Stomach (tissue), 9 donors: ENCODE data around the gene ITPR2. TPM values are rescaled to one million over a fixed set of nuclear protein-coding genes. Genes with fewer than 3 reads are reported as not detected.

ENCODE experiments used
- DNase-seq, 2 donors: peaks; one replicate each; pipeline versions ENCODE4 v3.0.0 to v3.0.0-alpha.2; 2013 to 2019
- H3K27ac ChIP-seq, 5 donors: fragments of 200-600 bp in 4 of 5; sonication (generic) in 4 of 5; one replicate each; pipeline ENCODE4 v1.5.1; 2013 to 2019; ENCODE audit warnings: mild to moderate bottlenecking in 1 of 5, moderate library complexity in 1 of 5
- H3K27me3 ChIP-seq, 3 donors: fragments of 200-600 bp; sonication (generic); one replicate each; pipeline ENCODE4 v1.5.1; 2017 to 2019; ENCODE audit warnings: mixed run types in 1 of 3
- H3K36me3 ChIP-seq, 4 donors: fragments of 200-600 bp; sonication (generic); 1 replicate in 3 of 4; 2 replicates in 1 of 4; pipeline ENCODE4 v1.5.1; 2016 to 2019
- H3K4me1 ChIP-seq, 4 donors: fragments of 200-600 bp; sonication (generic); one replicate each; pipeline ENCODE4 v1.5.1; 2016 to 2019
- H3K4me3 ChIP-seq, 4 donors: fragments of 200-600 bp; sonication (generic) in 3 of 4; one replicate each; pipeline ENCODE4 v1.5.1; 2016 to 2019; ENCODE audit warnings: mild to moderate bottlenecking in 1 of 4
- H3K9me3 ChIP-seq, 4 donors: fragments of 200-600 bp; sonication (generic); one replicate each; pipeline ENCODE4 v1.5.1; 2016 to 2019
- EP300 ChIP-seq: sonication (generic); formaldehyde crosslinking; IDR thresholded peaks from one replicate; pipeline ENCODE4 v1.6.1; 2017; ENCODE audit warnings: antibody characterized with exemption
- POLR2A ChIP-seq, 4 donors: fragments of 450-650 bp; IDR thresholded peaks; one replicate each; pipeline ENCODE4 v1.6.1; 2016; ENCODE audit warnings: antibody characterized with exemption in 4 of 4, control low read depth in 2 of 4, mild to moderate bottlenecking in 1 of 4, moderate library complexity in 1 of 4
- POLR2AphosphoS5 ChIP-seq, 3 donors: sonication (generic); formaldehyde crosslinking; IDR thresholded peaks; one replicate each; pipeline ENCODE4 v1.6.1; 2016; ENCODE audit warnings: antibody characterized with exemption in 3 of 3
- WGBS, 5 donors: extraction: QIAGEN DNeasy Blood & Tissue Kit in 3 of 5; methylation state at CpG; one replicate each; pipeline versions ENCODE4 v1.1.5 to v1.1.7; 2013 to 2018; 5-methylcytosine and 5-hydroxymethylcytosine counted together
- intact Hi-C: fragments of 100-400 bp; cut with DNase I; formaldehyde crosslinking; loops from one replicate; pipeline ENCODE4 v1.15.1; 2023; ENCODE audit warnings: low total_unique reads
- polyA plus RNA-seq, 3 donors: library from polyadenylated mRNA; stranded (reverse); fragments of 200-250 nt; gene quantifications; one replicate each; pipeline ENCODE4 v1.2.3, GENCODE V29; 2013
- total RNA-seq, 5 donors: library from RNA; depleted of rRNA; stranded (reverse); fragments of >200 nt; gene quantifications; one replicate each; pipeline versions ENCODE4 v1.1.0 to v1.2.3, GENCODE V29; 2014 to 2016
- TF ChIP-seq, protein P1 (sequence below), 7 experiments: fragments of 450-650 bp in 4 of 7; fragments of 200-600 bp in 3 of 7; sonication (generic) in 3 of 7; IDR thresholded peaks; one replicate each; pipeline ENCODE4 v1.5.1; 2016 to 2019; ENCODE audit warnings: antibody characterized with exemption in 7 of 7, control low read depth in 2 of 7, mild to moderate bottlenecking in 1 of 7
- donor health status: healthy with polysubstance abuse.
- donor health status: Bipolar disorder and iron deficiency.
- donor health status: healthy.

The ITPR2 gene
- total and polyA plus RNA-seq, 8 donors: 1.4 to 172 (median 23.4) TPM

DNA sequence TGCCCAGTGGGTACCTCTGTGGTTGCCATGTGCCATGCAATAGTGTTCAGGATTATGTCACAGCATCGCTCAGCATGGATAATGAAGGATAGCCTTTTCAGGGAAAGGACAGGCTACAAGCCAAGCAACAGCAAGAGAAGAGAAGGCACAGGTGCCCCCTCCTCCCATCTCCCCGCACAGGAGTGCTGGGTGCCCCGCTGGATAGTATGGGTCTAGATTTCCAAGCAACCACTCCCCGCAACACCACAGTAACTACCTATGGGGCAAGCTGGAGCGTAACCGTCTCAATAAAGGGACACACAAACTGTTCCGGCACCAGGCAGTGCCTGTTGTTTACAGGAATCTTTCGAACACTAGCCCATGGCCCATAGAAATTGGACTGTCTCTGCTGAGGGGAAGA lies 222.2 kb downstream of the ITPR2 start:
- no peak for DNase-seq
- WGBS, 5 donors: 96 to 99% (median 97%) methylated on average over 8 of the region's 8 CpGs
- no peak overlapping the region for H3K4me3 ChIP-seq
- H3K27ac ChIP-seq: no peak overlapping the region
- H3K4me1 ChIP-seq: no peaks in the 10 kb centered on the region
- intact Hi-C loops: no loop called here
- H3K27me3 ChIP-seq: no peaks in the 10 kb centered on the region
- TF ChIP-seq POLR2AphosphoS5 (IDR thresholded peaks at IDR 0.05): no peak
- no peak for TF ChIP-seq POLR2A (IDR thresholded peaks at IDR 0.05)
- TF ChIP-seq, protein P1, sequence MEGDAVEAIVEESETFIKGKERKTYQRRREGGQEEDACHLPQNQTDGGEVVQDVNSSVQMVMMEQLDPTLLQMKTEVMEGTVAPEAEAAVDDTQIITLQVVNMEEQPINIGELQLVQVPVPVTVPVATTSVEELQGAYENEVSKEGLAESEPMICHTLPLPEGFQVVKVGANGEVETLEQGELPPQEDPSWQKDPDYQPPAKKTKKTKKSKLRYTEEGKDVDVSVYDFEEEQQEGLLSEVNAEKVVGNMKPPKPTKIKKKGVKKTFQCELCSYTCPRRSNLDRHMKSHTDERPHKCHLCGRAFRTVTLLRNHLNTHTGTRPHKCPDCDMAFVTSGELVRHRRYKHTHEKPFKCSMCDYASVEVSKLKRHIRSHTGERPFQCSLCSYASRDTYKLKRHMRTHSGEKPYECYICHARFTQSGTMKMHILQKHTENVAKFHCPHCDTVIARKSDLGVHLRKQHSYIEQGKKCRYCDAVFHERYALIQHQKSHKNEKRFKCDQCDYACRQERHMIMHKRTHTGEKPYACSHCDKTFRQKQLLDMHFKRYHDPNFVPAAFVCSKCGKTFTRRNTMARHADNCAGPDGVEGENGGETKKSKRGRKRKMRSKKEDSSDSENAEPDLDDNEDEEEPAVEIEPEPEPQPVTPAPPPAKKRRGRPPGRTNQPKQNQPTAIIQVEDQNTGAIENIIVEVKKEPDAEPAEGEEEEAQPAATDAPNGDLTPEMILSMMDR (IDR thresholded peaks at IDR 0.05): no peak
- no peak for TF ChIP-seq EP300
- H3K9me3 ChIP-seq: no peaks in the 10 kb centered on the region
- no peaks in the 10 kb centered on the region for H3K36me3 ChIP-seq

DNA sequence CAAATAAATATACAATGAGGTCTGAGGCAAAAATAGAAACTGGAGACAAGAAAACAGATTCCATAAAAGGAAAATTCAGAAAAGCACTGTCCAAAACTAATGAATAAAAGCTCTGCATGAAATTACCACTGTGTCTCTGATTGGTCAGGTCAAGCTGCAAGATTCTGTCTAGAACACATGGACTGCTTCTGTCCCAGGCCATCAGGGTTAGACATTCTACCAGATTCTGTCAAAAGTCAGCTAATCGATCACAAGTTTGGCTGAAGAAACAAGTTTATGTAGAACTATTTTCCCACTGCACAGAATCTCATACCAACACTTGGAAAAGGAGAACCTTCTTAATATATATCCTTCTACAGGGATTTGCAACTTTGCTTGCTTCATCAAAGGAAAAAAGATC lies 223.0 kb downstream of the ITPR2 start:
- TF ChIP-seq EP300: no peak
- no peak for TF ChIP-seq POLR2A (IDR thresholded peaks at IDR 0.05)
- TF ChIP-seq, protein P1 (IDR thresholded peaks at IDR 0.05): no peak
- TF ChIP-seq POLR2AphosphoS5 (IDR thresholded peaks at IDR 0.05): no peak
- Histone ChIP-seq H3K36me3 (no peaks in the 10 kb centered on the region), H3K27me3 (no peaks in the 10 kb centered on the region), H3K9me3 (no peaks in the 10 kb centered on the region), H3K4me1 (no peaks in the 10 kb centered on the region), H3K4me3 (no peak overlapping the region), H3K27ac (no peak overlapping the region)
- 89 to 92% (median 90%) methylated on average over 1 of the region's 1 CpG for WGBS, 5 donors
- intact Hi-C loops: no loop called here
- DNase-seq: no peak

DNA sequence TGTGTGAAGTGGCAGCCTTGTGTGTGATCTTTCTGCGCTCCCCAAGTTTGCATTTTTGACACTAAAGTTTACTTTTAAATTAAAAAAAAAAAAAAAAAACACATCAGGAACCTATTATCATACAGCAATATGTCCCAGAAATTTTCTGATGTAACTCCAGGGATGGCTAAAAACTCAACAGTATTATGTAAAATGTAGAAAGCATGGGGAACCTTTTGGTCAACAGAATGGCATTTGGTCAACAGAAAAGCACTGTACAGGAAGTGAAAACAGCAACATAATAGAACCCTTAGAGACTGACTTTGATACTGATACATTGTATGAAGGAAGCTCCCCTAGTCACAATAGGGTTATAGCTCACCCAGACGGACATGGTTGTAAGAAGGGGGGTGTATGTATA lies 224.3 kb downstream of the ITPR2 start:
- H3K36me3 ChIP-seq: no peaks in the 10 kb centered on the region
- H3K4me1 ChIP-seq: no peaks in the 10 kb centered on the region
- 90 to 95% (median 93%) methylated on average over 2 of the region's 2 CpGs for WGBS, 5 donors
- no peaks in the 10 kb centered on the region for H3K27me3 ChIP-seq
- H3K27ac ChIP-seq: no peak overlapping the region
- no peak overlapping the region for H3K4me3 ChIP-seq
- no peak for TF ChIP-seq POLR2AphosphoS5 (IDR thresholded peaks at IDR 0.05)
- no peak for TF ChIP-seq POLR2A (IDR thresholded peaks at IDR 0.05)
- TF ChIP-seq, protein P1 (IDR thresholded peaks at IDR 0.05): no peak
- TF ChIP-seq EP300: no peak
- no peak for DNase-seq
- intact Hi-C loops: no loop called here
- H3K9me3 ChIP-seq: no peaks in the 10 kb centered on the region

DNA sequence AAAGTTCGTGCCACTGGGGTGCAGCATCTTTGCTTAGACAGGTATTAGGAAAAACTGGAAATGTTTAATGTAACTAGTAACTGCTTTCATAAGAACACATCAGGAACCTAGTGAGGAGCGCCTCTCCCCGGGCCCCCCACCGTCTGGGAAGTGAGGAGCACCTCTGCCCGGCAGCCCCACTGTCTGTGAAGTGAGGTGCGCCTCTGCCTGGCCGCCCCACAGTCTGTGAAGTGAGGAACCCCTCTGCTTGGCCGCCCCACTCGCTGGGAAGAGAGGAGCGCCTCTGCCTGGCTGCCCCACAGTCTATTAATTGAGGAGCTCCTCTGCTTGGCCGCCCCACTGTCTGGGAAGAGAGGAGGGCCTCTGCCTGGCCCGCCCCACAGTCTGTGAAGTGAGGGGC lies 224.7 kb downstream of the ITPR2 start:
- Histone ChIP-seq H3K9me3 (no peaks in the 10 kb centered on the region), H3K27me3 (no peaks in the 10 kb centered on the region), H3K27ac (no peak overlapping the region), H3K4me1 (no peaks in the 10 kb centered on the region), H3K36me3 (no peaks in the 10 kb centered on the region), H3K4me3 (no peak overlapping the region)
- intact Hi-C loops: no loop called here
- no peak for DNase-seq
- no peak for TF ChIP-seq POLR2A (IDR thresholded peaks at IDR 0.05)
- TF ChIP-seq EP300: no peak
- TF ChIP-seq, protein P1 (IDR thresholded peaks at IDR 0.05): no peak
- no peak for TF ChIP-seq POLR2AphosphoS5 (IDR thresholded peaks at IDR 0.05)
- 94 to 99% (median 97%) methylated on average over 10 to 12 of the region's 12 CpGs for WGBS, 5 donors
